GM20431 (cell line): ENCODE measurements around the gene SMTNL2.
"Not testable (repeated sequence)": the region's sequence is repeated elsewhere in the genome, so short reads cannot be mapped to it uniquely, and the experiment has no call there.

Experiments used
- in situ Hi-C: fragments of 300-500 bp; cut with MseI, MboI; formaldehyde crosslinking; loops from one replicate; pipeline ENCODE4 v1.15.0; 2020; ENCODE audit warnings: low sequenced_read_pairs; ENCODE audit not compliant: unreplicated experiment

SMTNL2 gene

GRCh38 chr17:4597975-4598374, 13.6 kb downstream of the SMTNL2 start:
- in situ Hi-C loops: no loop called here

GRCh38 chr17:4598776-4599504, 14.6 kb downstream of the SMTNL2 start:
- in situ Hi-C loops: no loop called here

GRCh38 chr17:4599505-4600281, 15.4 kb downstream of the SMTNL2 start:
- in situ Hi-C loops: no loop called here

- in situ Hi-C loops: no loop called here
Measured at GRCh38 chr17:4600563-4600962, 16.2 kb downstream of the SMTNL2 start.

- in situ Hi-C loops: no loop called here
Measured at GRCh38 chr17:4601326-4601725, 17.0 kb downstream of the SMTNL2 start.

- in situ Hi-C loops: no loop called here
Measured at GRCh38 chr17:4602041-4602440, 17.7 kb downstream of the SMTNL2 start.

- in situ Hi-C loops: no loop called here
Measured at GRCh38 chr17:4604111-4604644, 19.8 kb downstream of the SMTNL2 start.

GRCh38 chr17:4604736-4605135, 20.4 kb downstream of the SMTNL2 start:
- in situ Hi-C loops: not testable (repeated sequence)

- in situ Hi-C loops: no loop called here
Measured at GRCh38 chr17:4605826-4606225, 21.5 kb downstream of the SMTNL2 start.

- in situ Hi-C loops: no loop called here
Measured at GRCh38 chr17:4607261-4607741, 23.0 kb downstream of the SMTNL2 start.

GRCh38 chr17:4607773-4608187, 23.5 kb downstream of the SMTNL2 start:
- in situ Hi-C loops: no loop called here

GRCh38 chr17:4609761-4610160, 25.4 kb downstream of the SMTNL2 start:
- in situ Hi-C loops: no loop called here

- in situ Hi-C loops: no loop called here
Measured at GRCh38 chr17:4610162-4610561, 25.8 kb downstream of the SMTNL2 start.

- in situ Hi-C loops: no loop called here
Measured at GRCh38 chr17:4610656-4611055, 26.3 kb downstream of the SMTNL2 start.

- in situ Hi-C loops: no loop called here
Measured at GRCh38 chr17:4616476-4616875, 32.1 kb downstream of the SMTNL2 start.

GRCh38 chr17:4617090-4617489, 32.8 kb downstream of the SMTNL2 start:
- in situ Hi-C loops: no loop called here

GRCh38 chr17:4617590-4618351, 33.4 kb downstream of the SMTNL2 start:
- in situ Hi-C loops: no loop called here

- in situ Hi-C loops: no loop called here
Measured at GRCh38 chr17:4620531-4621101, 36.3 kb downstream of the SMTNL2 start.

GRCh38 chr17:4622375-4622774, 38.0 kb downstream of the SMTNL2 start:
- in situ Hi-C loops: no loop called here

- in situ Hi-C loops: no loop called here
Measured at GRCh38 chr17:4623249-4623648, 38.9 kb downstream of the SMTNL2 start.
